Lung (tissue), 12 donors: Measurements from ENCODE around the gene ERC2. TPM values are rescaled to one million over a fixed set of nuclear protein-coding genes. Genes with fewer than 3 reads are reported as not detected.

Experiments
- ATAC-seq: fragments of 200-7000 bp; cut with Tn5 transposase; one replicate; pipeline ENCODE4 v1.9.1; 2020; ENCODE audit warnings: moderate number of reproducible peaks; ENCODE audit not compliant: insufficient read depth, low FRiP score
- DNase-seq, 3 donors: peaks; one replicate each; pipeline ENCODE4 v3.0.0-alpha.2; 2013 to 2017
- H3K27ac ChIP-seq, 2 donors: one replicate each; pipeline ENCODE4 v1.5.1; 2013; ENCODE audit warnings: mild to moderate bottlenecking in 2 of 2, moderate library complexity in 2 of 2, control low read depth in 1 of 2, inconsistent platforms in 1 of 2, low read depth in 1 of 2, low read length in 1 of 2
- H3K27me3 ChIP-seq, 3 donors: one replicate each; pipeline ENCODE4 v1.5.1; 2013; ENCODE audit warnings: low read length in 2 of 3; ENCODE audit not compliant: control insufficient read depth in 3 of 3, insufficient read depth in 3 of 3
- H3K36me3 ChIP-seq, 4 donors: one replicate each; pipeline ENCODE4 v1.5.1; 2013; ENCODE audit warnings: low read length in 4 of 4, mild to moderate bottlenecking in 1 of 4, moderate library complexity in 1 of 4; ENCODE audit not compliant: control insufficient read depth in 4 of 4, insufficient read depth in 4 of 4
- H3K4me1 ChIP-seq, 5 donors: one replicate each; pipeline ENCODE4 v1.5.1; 2013; ENCODE audit warnings: low read length in 5 of 5, mild to moderate bottlenecking in 2 of 5, moderate library complexity in 1 of 5; ENCODE audit not compliant: control insufficient read depth in 5 of 5, insufficient read depth in 5 of 5
- H3K4me3 ChIP-seq: one replicate; pipeline ENCODE4 v1.5.1; 2013; ENCODE audit warnings: mild to moderate bottlenecking, control low read depth, moderate library complexity
- H3K9ac ChIP-seq, 2 donors: one replicate each; pipeline ENCODE4 v1.5.1; 2013; ENCODE audit warnings: low read length in 2 of 2, control low read depth in 1 of 2; ENCODE audit not compliant: insufficient read depth in 1 of 2
- H3K9me3 ChIP-seq, 4 donors: one replicate each; pipeline ENCODE4 v1.5.1; 2013; ENCODE audit warnings: low read length in 3 of 4, mild to moderate bottlenecking in 1 of 4, moderate library complexity in 1 of 4; ENCODE audit not compliant: control insufficient read depth in 4 of 4, insufficient read depth in 3 of 4
- CTCF ChIP-seq: IDR thresholded peaks from 2 replicates; pipeline ENCODE4 v1.5.1; 2012; ENCODE audit warnings: mild to moderate bottlenecking; ENCODE audit errors: control extremely low read depth, extremely low read depth
- WGBS, 2 donors: extraction: QIAGEN DNeasy Blood & Tissue Kit; methylation state at CpG; one replicate each; pipeline ENCODE4 v1.1.7; 2013; 5-methylcytosine and 5-hydroxymethylcytosine counted together
- polyA plus RNA-seq, 2 donors: library from polyadenylated mRNA; stranded (reverse); fragments of 200-250 nt; gene quantifications; one replicate each; pipeline ENCODE4 v1.2.1, GENCODE V29; 2013
- total RNA-seq, 2 donors: library from RNA; depleted of rRNA in 1 of 2; stranded (reverse); fragments of >200 nt in 1 of 2; gene quantifications; one replicate each; pipeline ENCODE4 v1.2.1, GENCODE V29; 2014 to 2021
- donor health status: control.
- donor health status: control.
- donor health status: Bipolar disorder and iron deficiency.
- donor health status: healthy.
- donor health status: DM: yes; HTN: yes; CAD: no.

Gene ERC2
- total and polyA plus RNA-seq, 4 donors = 0.20 to 3.5 (median 0.97) TPM

- Histone ChIP-seq H3K27ac (no peak overlapping the region), H3K27me3 (peaks cover 0 to 6% (median 4%) of the 10 kb centered on the region in 3 donors), H3K9me3 (no peaks in the 10 kb centered on the region), H3K9ac (no peak overlapping the region), H3K36me3 (no peaks in the 10 kb centered on the region), H3K4me3 (no peak overlapping the region), H3K4me1 (no peaks in the 10 kb centered on the region)
- WGBS, 2 donors = 89 to 91% methylated on average over 4 of the region's 4 CpGs
- TF ChIP-seq CTCF = no peak
- ATAC-seq (no peak), DNase-seq (no peak)
Observed at GRCh38 chr3:55498520-55498919, 969.7 kb downstream of the ERC2 start.

GRCh38 chr3:55497250-55497649 is 971.0 kb downstream of the ERC2 start:
- H3K4me1 ChIP-seq = no peaks in the 10 kb centered on the region
- H3K27me3 ChIP-seq = peaks cover 0 to 5% (median 4%) of the 10 kb centered on the region in 3 donors
- no peaks in the 10 kb centered on the region for H3K36me3 ChIP-seq
- no peak overlapping the region for H3K9ac ChIP-seq
- TF ChIP-seq CTCF = no peak
- no peak overlapping the region for H3K27ac ChIP-seq
- no peaks in the 10 kb centered on the region for H3K9me3 ChIP-seq
- ATAC-seq (no peak), DNase-seq (no peak)
- H3K4me3 ChIP-seq = no peak overlapping the region

GRCh38 chr3:55494976-55495375 is 973.3 kb downstream of the ERC2 start:
- 76 to 77% methylated on average over 2 of the region's 2 CpGs for WGBS, 2 donors
- Histone ChIP-seq H3K27ac (no peak overlapping the region), H3K27me3 (peaks cover 0 to 14% (median 11%) of the 10 kb centered on the region in 3 donors), H3K36me3 (no peaks in the 10 kb centered on the region), H3K4me1 (peaks cover 0 to 17% (median 0%) of the 10 kb centered on the region in 5 donors), H3K9me3 (no peaks in the 10 kb centered on the region), H3K9ac (no peak overlapping the region), H3K4me3 (no peak overlapping the region)
- no peak for DNase-seq
- no peak for TF ChIP-seq CTCF
- no peak for ATAC-seq

- H3K4me1 ChIP-seq = peaks cover 0 to 33% (median 7%) of the 10 kb centered on the region in 5 donors
- 80 to 86% methylated on average over 5 of the region's 5 CpGs for WGBS, 2 donors
- no peak for ATAC-seq
- no peak overlapping the region for H3K27ac ChIP-seq
- no peak for DNase-seq
- TF ChIP-seq CTCF = no peak
- no peak overlapping the region for H3K9ac ChIP-seq
- H3K27me3 ChIP-seq = peaks cover 0 to 26% (median 25%) of the 10 kb centered on the region in 3 donors
- no peak overlapping the region for H3K4me3 ChIP-seq
- H3K36me3 ChIP-seq = no peaks in the 10 kb centered on the region
- H3K9me3 ChIP-seq = no peaks in the 10 kb centered on the region
Observed at GRCh38 chr3:55492976-55493375, 975.3 kb downstream of the ERC2 start.
